NCI-H1048 (cell line): ENCODE measurements around the gene PNMA6F.

Experiments
- DNase-seq: peaks from one replicate; lab custom pipeline; 2025; lab: John Stamatoyannopoulos, UW

The PNMA6F gene

GRCh38 chrX:153321381-153322124 lies at the start of gene PNMA6F:
TSS of gene PNMA6F (minus strand) at chrX:153321767. CDS start at chrX:153320674, 1,093 bp downstream.
- DNase-seq: no peak

GRCh38 chrX:153371256-153371655 lies 49.7 kb upstream of the PNMA6F start:
- no peak for DNase-seq

GRCh38 chrX:153370293-153371055 lies 48.9 kb upstream of the PNMA6F start:
- no peak for DNase-seq

DNA sequence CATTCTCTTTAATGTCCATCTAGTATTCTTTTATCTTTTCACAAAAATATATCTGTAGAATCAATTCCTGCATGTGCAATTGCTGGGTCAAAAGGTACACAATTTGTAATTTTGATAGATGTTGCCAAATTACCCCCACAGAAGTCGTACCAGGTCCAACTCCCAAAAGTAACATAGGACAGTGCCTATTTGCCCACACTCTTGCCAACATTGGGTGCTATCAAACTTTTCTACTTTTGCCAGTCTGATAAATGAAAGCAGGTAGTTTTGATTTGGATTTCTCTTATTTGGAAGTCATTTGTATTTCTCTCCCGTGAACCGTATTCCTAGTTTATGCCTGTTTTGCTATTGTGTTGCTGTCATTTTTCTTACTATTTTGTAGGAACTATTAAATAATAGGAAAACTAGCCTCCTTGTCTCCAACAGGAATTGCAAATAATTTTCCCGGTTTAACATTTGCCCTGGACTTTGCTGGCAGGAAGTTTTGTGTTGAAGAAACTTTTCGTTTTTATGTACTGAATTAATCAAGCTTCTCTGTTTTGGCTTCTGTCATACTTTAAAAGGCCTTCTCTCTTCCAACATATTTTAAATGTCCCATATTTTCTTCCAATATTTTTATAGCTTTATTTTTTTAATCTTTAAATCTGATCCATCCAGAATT lies 45.4 kb upstream of the PNMA6F start:
- no peak for DNase-seq

DNA sequence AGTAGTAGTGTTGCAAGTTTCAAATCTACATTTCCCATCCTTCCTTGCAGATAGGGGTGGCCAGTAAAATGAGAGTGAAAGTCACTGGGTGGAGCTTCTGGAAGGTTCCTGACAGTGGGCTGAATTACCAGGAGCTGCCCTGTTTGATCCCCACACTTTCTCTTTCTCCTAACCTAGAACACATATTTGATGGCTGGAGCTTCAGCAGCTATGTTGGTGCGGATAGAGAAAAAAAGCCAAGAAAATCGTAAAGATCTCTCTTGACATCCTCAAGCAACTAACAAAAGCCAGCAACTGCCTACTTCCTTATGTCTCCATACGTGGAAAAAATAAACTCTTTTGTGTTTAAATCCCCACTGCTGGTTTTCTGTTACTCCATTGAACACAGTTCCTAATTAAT lies 44.6 kb upstream of the PNMA6F start:
- DNase-seq: no peak

DNA sequence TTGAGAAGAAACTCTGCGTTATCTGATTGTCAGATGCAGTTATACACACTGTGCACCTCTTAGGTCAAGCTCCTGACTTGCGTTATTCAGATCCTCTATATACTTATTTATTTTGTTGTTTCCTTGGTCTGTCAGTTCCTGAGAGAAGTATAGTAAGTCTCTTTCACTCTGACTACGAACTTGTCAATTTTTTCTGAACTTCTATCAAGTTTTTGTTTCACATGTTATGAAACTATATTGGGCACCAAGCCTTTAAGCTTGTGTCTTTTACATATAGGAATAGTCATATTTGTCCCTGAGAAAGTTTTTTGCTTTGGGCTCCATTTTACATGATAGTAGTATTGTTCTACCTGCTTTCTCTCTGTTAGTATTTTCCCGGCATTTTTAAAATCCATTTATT lies 44.1 kb upstream of the PNMA6F start:
- no peak for DNase-seq

- no peak for DNase-seq
Measured at GRCh38 chrX:153361781-153362397, 40.3 kb upstream of the PNMA6F start.

- no peak for DNase-seq
Measured at GRCh38 chrX:153357877-153358276, 36.3 kb upstream of the PNMA6F start.

GRCh38 chrX:153353416-153353815 lies 31.8 kb upstream of the PNMA6F start:
- no peak for DNase-seq

GRCh38 chrX:153352858-153353257 lies 31.3 kb upstream of the PNMA6F start:
- DNase-seq: no peak

- no peak for DNase-seq
Measured at GRCh38 chrX:153351981-153352380, 30.4 kb upstream of the PNMA6F start.

GRCh38 chrX:153349952-153350351 lies 28.4 kb upstream of the PNMA6F start:
- DNase-seq: no peak

- DNase-seq: no peak
Measured at GRCh38 chrX:153348421-153348820, 26.9 kb upstream of the PNMA6F start.

DNA sequence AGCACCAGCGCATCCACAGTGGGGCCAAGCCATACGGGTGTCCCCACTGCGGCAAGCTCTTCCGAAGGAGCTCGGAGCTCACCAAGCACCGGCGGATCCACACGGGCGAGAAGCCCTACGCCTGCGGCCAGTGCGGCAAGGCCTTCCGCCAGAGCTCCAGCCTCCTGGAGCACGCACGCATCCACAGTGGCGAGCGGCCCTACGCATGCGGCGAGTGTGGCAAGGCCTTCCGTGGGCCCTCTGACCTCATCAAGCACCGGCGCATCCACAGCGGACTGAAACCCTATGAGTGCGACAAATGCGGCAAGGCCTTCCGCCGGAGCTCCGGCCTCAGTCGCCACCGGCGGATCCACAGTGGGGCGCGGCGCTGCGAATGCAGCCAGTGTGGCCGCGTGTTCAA lies 26.0 kb upstream of the PNMA6F start:
- DNase-seq: no peak

- no peak for DNase-seq
Measured at GRCh38 chrX:153343674-153344073, 22.1 kb upstream of the PNMA6F start.

GRCh38 chrX:153342762-153343558 lies 21.4 kb upstream of the PNMA6F start:
- no peak for DNase-seq

GRCh38 chrX:153340111-153340510 lies 18.5 kb upstream of the PNMA6F start:
- no peak for DNase-seq

DNA sequence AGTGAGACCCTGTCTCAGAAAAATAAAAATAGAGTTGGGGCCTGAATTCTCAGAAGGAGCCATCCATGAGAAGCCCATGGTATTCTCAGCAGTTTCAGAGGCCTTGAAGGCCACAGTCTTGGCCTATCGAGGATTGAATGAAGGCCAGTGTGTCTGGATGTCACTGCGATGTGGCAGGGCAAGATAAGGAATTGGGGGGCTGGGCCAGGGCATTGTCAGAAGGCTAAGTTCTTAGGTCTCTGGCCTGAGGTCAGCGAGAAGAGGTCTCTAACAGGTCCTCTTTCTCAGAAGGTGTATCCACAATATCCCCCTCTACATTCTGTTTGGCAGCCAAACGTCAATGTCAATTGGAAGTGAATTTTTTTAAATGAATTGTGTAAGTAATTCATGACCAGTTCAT lies 18.1 kb upstream of the PNMA6F start:
- DNase-seq: no peak

GRCh38 chrX:153338836-153339235 lies 17.3 kb upstream of the PNMA6F start:
- no peak for DNase-seq

DNA sequence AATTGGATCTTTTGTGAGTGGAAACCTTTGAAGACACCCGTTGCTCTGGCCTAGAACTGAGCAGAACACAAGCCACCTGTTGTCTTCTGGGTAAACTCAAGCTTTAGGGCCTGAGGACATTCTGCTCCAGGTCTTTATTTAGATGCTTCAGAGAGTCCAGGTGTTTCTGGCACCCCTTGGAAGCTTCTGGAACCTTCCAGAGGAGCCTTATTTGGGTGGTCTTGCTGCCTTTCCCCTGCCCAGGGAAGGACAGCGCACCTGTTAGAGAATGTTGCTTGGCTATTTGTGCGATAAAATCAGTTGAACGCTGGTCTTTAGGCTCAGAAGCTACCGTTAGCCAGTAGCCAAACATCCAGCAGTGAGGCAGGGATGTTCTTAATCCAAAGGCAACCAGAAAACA lies 15.4 kb upstream of the PNMA6F start:
- no peak for DNase-seq

GRCh38 chrX:153336121-153336894 lies 14.7 kb upstream of the PNMA6F start:
- DNase-seq: no peak
